H1 (cell line): ENCODE results near the gene DLAT. TPM values are rescaled to one million over a fixed set of nuclear protein-coding genes. Genes with fewer than 3 reads are reported as not detected.

Experiments
- CTCF ChIA-PET: fragments of 300-600 bp; sonication (Branson Sonifier 250); formaldehyde crosslinking; loops from one replicate; lab custom pipeline; 2021; ENCODE audit not compliant: partially characterized antibody; lab: Charles Lee
- POLR2A ChIA-PET: fragments of 300-600 bp; sonication (Branson Sonifier 250); formaldehyde crosslinking; loops from one replicate; lab custom pipeline; 2021; ENCODE audit warnings: inconsistent platforms; ENCODE audit not compliant: partially characterized antibody; lab: Charles Lee
- DNase-seq, 2 experiments: peaks; one replicate each; pipeline versions ENCODE4 v3.0.0 to v3.0.0-alpha.2; 2010 to 2022; ENCODE audit warnings: low spot score in 2 of 2, low read depth in 1 of 2, mixed read lengths in 1 of 2
- FAIRE-seq: peaks from 2 replicates; lab custom pipeline; 2011; peaks lifted over from hg19 to GRCh38; lab: Jason Lieb, UNC
- H2AFZ ChIP-seq: 2 replicates; pipeline ENCODE4 v1.8.1; 2012; ENCODE audit warnings: low read length, inconsistent platforms
- H2AK5ac ChIP-seq: 2 replicates; pipeline ENCODE4 v1.6.1; 2013; ENCODE audit warnings: low read depth, low read length
- H2BK120ac ChIP-seq: replicated peaks from 2 replicates; pipeline ENCODE3; 2013; ENCODE audit warnings: low read depth, low read length, inconsistent platforms
- H2BK12ac ChIP-seq: 2 replicates; pipeline ENCODE4 v1.6.1; 2013; ENCODE audit warnings: low read depth, low read length
- H2BK15ac ChIP-seq: 2 replicates; pipeline ENCODE4 v1.6.1; 2013; ENCODE audit warnings: low read length
- H2BK20ac ChIP-seq: 2 replicates; pipeline ENCODE4 v1.6.1; 2013; ENCODE audit warnings: low read length
- H2BK5ac ChIP-seq: 2 replicates; pipeline ENCODE4 v1.6.1; 2013; ENCODE audit warnings: low read depth, low read length
- H3K14ac ChIP-seq: 2 replicates; pipeline ENCODE4 v1.6.1; 2013; ENCODE audit warnings: inconsistent platforms; ENCODE audit not compliant: insufficient read length
- H3K18ac ChIP-seq: 2 replicates; pipeline ENCODE4 v1.6.1; 2013; ENCODE audit warnings: low read length; ENCODE audit errors: extremely low read depth
- H3K23ac ChIP-seq: 2 replicates; pipeline ENCODE4 v1.6.1; 2013; ENCODE audit warnings: inconsistent platforms; ENCODE audit not compliant: insufficient read length
- H3K23me2 ChIP-seq: 2 replicates; pipeline ENCODE4 v1.6.1; 2013; ENCODE audit warnings: low read depth, low read length
- H3K27ac ChIP-seq: 2 replicates; pipeline ENCODE4 v1.6.1; 2011; ENCODE audit warnings: low read depth, low read length, inconsistent platforms
- H3K27me3 ChIP-seq, 4 experiments: replicated peaks in 1 of 4; 1 replicate in 1 of 4; 2 replicates in 3 of 4; pipeline versions ENCODE4 v1.6.1 to v1.8.1; 2011 to 2013; ENCODE audit warnings: low read length in 3 of 4, mild to moderate bottlenecking in 3 of 4, inconsistent platforms in 2 of 4, mixed read lengths in 2 of 4, moderate library complexity in 1 of 4; ENCODE audit not compliant: control insufficient read depth in 3 of 4, insufficient read depth in 3 of 4; ENCODE audit errors: extremely low read depth in 1 of 4
- H3K36me3 ChIP-seq, 4 experiments: 2 replicates each; pipeline versions ENCODE4 v1.6.1 to v1.8.1; 2011 to 2013; ENCODE audit warnings: mild to moderate bottlenecking in 4 of 4, low read length in 3 of 4, moderate library complexity in 2 of 4, control low read depth in 1 of 4, inconsistent platforms in 1 of 4; ENCODE audit not compliant: insufficient read depth in 4 of 4, control insufficient read depth in 2 of 4
- H3K4ac ChIP-seq: replicated peaks from 2 replicates; pipeline ENCODE3; 2013; ENCODE audit warnings: low read length, low read depth, mixed read lengths, inconsistent platforms; ENCODE audit not compliant: insufficient read length
- H3K4me1 ChIP-seq, 4 experiments: replicated peaks in 1 of 4; 1 replicate in 1 of 4; 2 replicates in 3 of 4; pipeline versions ENCODE4 v1.6.1 to v1.8.1; 2011 to 2013; ENCODE audit warnings: low read length in 3 of 4, inconsistent platforms in 2 of 4, mixed read lengths in 1 of 4; ENCODE audit not compliant: insufficient read depth in 4 of 4, control insufficient read depth in 3 of 4
- H3K4me2 ChIP-seq, 2 experiments: 2 replicates each; pipeline versions ENCODE4 v1.6.1 to v1.8.1; 2011 to 2013; ENCODE audit warnings: low read depth in 2 of 2, low read length in 2 of 2, control low read depth in 1 of 2, inconsistent platforms in 1 of 2, mild to moderate bottlenecking in 1 of 2; ENCODE audit not compliant: insufficient read depth in 1 of 2
- H3K4me3 ChIP-seq, 4 experiments: fragments of 200-600, 300-600 bp in 1 of 4; sonication (generic), shearing (Covaris generic), sonication (Bioruptor Twin) in 1 of 4; 2 replicates each; pipeline versions ENCODE4 v1.5.1 to v1.8.1; 2011 to 2016; ENCODE audit warnings: low read length in 4 of 4, low read depth in 3 of 4, control low read depth in 2 of 4, inconsistent platforms in 2 of 4, mild to moderate bottlenecking in 2 of 4, mixed read lengths in 1 of 4, moderate library complexity in 1 of 4; ENCODE audit not compliant: insufficient read depth in 2 of 4; ENCODE audit errors: extremely low read depth in 1 of 4
- H3K56ac ChIP-seq: replicated peaks from 2 replicates; pipeline ENCODE3; 2013; ENCODE audit warnings: low read depth, mild to moderate bottlenecking, mixed read lengths, low read length, inconsistent platforms; ENCODE audit not compliant: insufficient read length
- H3K79me1 ChIP-seq: 2 replicates; pipeline ENCODE4 v1.6.1; 2013; ENCODE audit warnings: low read depth, low read length, control low read depth
- H3K79me2 ChIP-seq, 2 experiments: 2 replicates each; pipeline versions ENCODE4 v1.6.1 to v1.8.1; 2012 to 2013; ENCODE audit warnings: low read length in 2 of 2, mild to moderate bottlenecking in 2 of 2, inconsistent platforms in 1 of 2; ENCODE audit not compliant: insufficient read depth in 2 of 2, control insufficient read depth in 1 of 2
- H3K9ac ChIP-seq, 4 experiments: replicated peaks in 1 of 4; 1 replicate in 1 of 4; 2 replicates in 3 of 4; pipeline versions ENCODE4 v1.6.1 to v1.8.1; 2011 to 2013; ENCODE audit warnings: low read depth in 3 of 4, low read length in 3 of 4, control low read depth in 2 of 4, mild to moderate bottlenecking in 2 of 4, moderate library complexity in 2 of 4, inconsistent platforms in 1 of 4; ENCODE audit errors: extremely low read depth in 1 of 4
- H3K9me3 ChIP-seq, 2 experiments: 2 replicates each; pipeline versions ENCODE4 v1.6.1 to v1.8.1; 2012 to 2013; ENCODE audit warnings: mild to moderate bottlenecking in 2 of 2, moderate library complexity in 2 of 2, control low read depth in 1 of 2, inconsistent platforms in 1 of 2, low read depth in 1 of 2, low read length in 1 of 2, mixed read lengths in 1 of 2; ENCODE audit not compliant: insufficient read depth in 2 of 2
- H4K20me1 ChIP-seq, 2 experiments: replicated peaks in 1 of 2; 2 replicates each; pipeline versions ENCODE3 to v1.8.1; 2011 to 2013; ENCODE audit warnings: inconsistent platforms in 2 of 2, low read length in 2 of 2, mild to moderate bottlenecking in 1 of 2; ENCODE audit not compliant: insufficient read depth in 2 of 2, control insufficient read depth in 1 of 2
- H4K5ac ChIP-seq: 2 replicates; pipeline ENCODE4 v1.6.1; 2013; ENCODE audit warnings: low read length, low read depth, mixed read lengths, inconsistent platforms; ENCODE audit not compliant: insufficient read length
- H4K8ac ChIP-seq: 2 replicates; pipeline ENCODE4 v1.8.0; 2013; ENCODE audit warnings: mild to moderate bottlenecking, moderate library complexity, low read length, inconsistent platforms; ENCODE audit not compliant: insufficient read depth; ENCODE audit errors: extremely low read depth
- H4K91ac ChIP-seq: replicated peaks from 2 replicates; pipeline ENCODE3; 2013; ENCODE audit warnings: low read length, mixed read lengths, inconsistent platforms; ENCODE audit not compliant: insufficient read length
- BRCA1 ChIP-seq: IDR thresholded peaks from 2 replicates; pipeline ENCODE4 v1.6.1; 2012; ENCODE audit warnings: low read depth, low read length, improper control_type of control experiment
- KDM5A ChIP-seq: fragments of 200-600 bp; IDR thresholded peaks from 2 replicates; pipeline ENCODE4 v1.7.1; 2012; ENCODE audit warnings: mild to moderate bottlenecking, low read length, inconsistent platforms, mixed read lengths
- POLR2AphosphoS5 ChIP-seq: IDR thresholded peaks from 2 replicates; pipeline ENCODE4 v1.6.1; 2011; ENCODE audit warnings: low read depth, low read length
- SIN3A ChIP-seq, 2 experiments: IDR thresholded peaks in 1 of 2; conservative IDR thresholded peaks in 1 of 2; 2 replicates each; pipeline ENCODE4 v1.6.1; 2011 to 2012; ENCODE audit warnings: low read length in 2 of 2, improper control_type of control experiment in 1 of 2, low read depth in 1 of 2, mild to moderate bottlenecking in 1 of 2
- YY1 ChIP-seq: IDR thresholded peaks from 2 replicates; pipeline ENCODE4 v1.6.1; 2011; ENCODE audit warnings: low read depth, mild to moderate bottlenecking, low read length
- WGBS, 2 experiments: shearing (Covaris generic) in 1 of 2; methylation state at CpG; one replicate each; pipeline versions ENCODE4 v1.1.6 to v1.1.7; 2013 to 2015; ENCODE audit warnings: low lambda C conversion rate in 2 of 2, mixed read lengths in 2 of 2, inconsistent platforms in 1 of 2, low coverage in 1 of 2, missing lambda C conversion rate in 1 of 2; ENCODE audit not compliant: insufficient replicate concordance in 2 of 2, insufficient coverage in 1 of 2, insufficient read length in 1 of 2; ENCODE audit errors: extremely low coverage in 1 of 2, missing lambda C conversion rate in 1 of 2; 5-methylcytosine and 5-hydroxymethylcytosine counted together
- polyA plus RNA-seq, 7 experiments: library from polyadenylated mRNA; depleted of rRNA in 3 of 7; stranded (reverse) in 5 of 7; unstranded in 2 of 7; fragments of >200 nt in 5 of 7; fragments of 200-250 nt in 2 of 7; gene quantifications; 1 replicate in 5 of 7; 2 replicates in 1 of 7; 4 replicates in 1 of 7; pipeline versions ENCODE4 v1.2.1 to v1.2.3, GENCODE V29; 2011 to 2013; ENCODE audit warnings: missing spikeins in 2 of 7, mixed read lengths in 2 of 7
- total RNA-seq: library from RNA; stranded (reverse); fragmentation: NEBNext Ultra II Directional; extraction: Animal tissue kit (Norgen Biotek cat#: 25700); gene quantifications from 2 replicates; pipeline ENCODE4 v1.2.1, GENCODE V29; 2021

The DLAT gene
- total and polyA plus RNA-seq, 2 of the 8 experiments (the other 6 are each of a cell fraction or from before 2014, with no cell fraction given) = 23.1 to 66.2 TPM

GRCh38 chr11:112106070-112106469 lies 80.9 kb downstream of the DLAT start:
- no peak overlapping the region for H2BK15ac ChIP-seq
- ChIA-PET POLR2A (interaction anchor here (1.0 to 2.1 kb wide), 3 partner anchors 9 to 19 kb away, joined by 3 to 4 read pairs (median 4); partner anchors contain the start of genes SDHD and TIMM8B), CTCF (interaction anchor here (1.5 to 12.8 kb wide), 2 partner anchors 8 to 9 kb away, joined by 4 to 104 read pairs; no protein-coding TSS in a partner anchor)
- H2AK5ac ChIP-seq = no peak overlapping the region
- no peak overlapping the region for H4K5ac ChIP-seq
- H3K56ac ChIP-seq = no peak overlapping the region
- H2BK120ac ChIP-seq = no peak overlapping the region
- no peak overlapping the region for H2BK5ac ChIP-seq
- H3K27ac ChIP-seq = no peak overlapping the region
- no peak for FAIRE-seq
- no peak overlapping the region for H3K9ac ChIP-seq
- H3K36me3 ChIP-seq = no peaks in the 10 kb centered on the region
- no peak overlapping the region for H2BK12ac ChIP-seq
- H3K23me2 ChIP-seq = no peaks in the 10 kb centered on the region
- H3K79me2 ChIP-seq = no peaks in the 10 kb centered on the region
- H3K23ac ChIP-seq = no peak overlapping the region
- WGBS, 2 experiments = 94% methylated on average over 8 of the region's 8 CpGs; no CpG with 5 or more reads in 1 of the 2 experiments
- H3K79me1 ChIP-seq = no peaks in the 10 kb centered on the region
- no peak overlapping the region for H4K8ac ChIP-seq
- no peak overlapping the region for H3K4me2 ChIP-seq
- H3K4ac ChIP-seq = no peak overlapping the region
- H2BK20ac ChIP-seq = no peak overlapping the region
- H3K4me1 ChIP-seq = no peaks in the 10 kb centered on the region
- H4K91ac ChIP-seq = no peak overlapping the region
- DNase-seq = no peak
- no peaks in the 10 kb centered on the region for H3K27me3 ChIP-seq
- no peaks in the 10 kb centered on the region for H3K9me3 ChIP-seq
- no peak overlapping the region for H3K14ac ChIP-seq
- H2AFZ ChIP-seq = no peak overlapping the region
- H3K4me3 ChIP-seq = no peak overlapping the region
- TF ChIP-seq KDM5A (no peak), YY1 (no peak), BRCA1 (no peak), POLR2AphosphoS5 (no peak), SIN3A (conservative IDR thresholded peaks at IDR 0.05 in 1 of 2, IDR thresholded peaks at IDR 0.05 in 1 of 2; ENCODE audit: low read depth in 1 of 2, low read length in 2 of 2) (no peak)
- TF ChIP-seq, all 59 proteins: peak for 0
- H4K20me1 ChIP-seq = no peaks in the 10 kb centered on the region
- H3K18ac ChIP-seq = no peak overlapping the region
